ENCODE measurements around the gene GJB5.

DNA sequence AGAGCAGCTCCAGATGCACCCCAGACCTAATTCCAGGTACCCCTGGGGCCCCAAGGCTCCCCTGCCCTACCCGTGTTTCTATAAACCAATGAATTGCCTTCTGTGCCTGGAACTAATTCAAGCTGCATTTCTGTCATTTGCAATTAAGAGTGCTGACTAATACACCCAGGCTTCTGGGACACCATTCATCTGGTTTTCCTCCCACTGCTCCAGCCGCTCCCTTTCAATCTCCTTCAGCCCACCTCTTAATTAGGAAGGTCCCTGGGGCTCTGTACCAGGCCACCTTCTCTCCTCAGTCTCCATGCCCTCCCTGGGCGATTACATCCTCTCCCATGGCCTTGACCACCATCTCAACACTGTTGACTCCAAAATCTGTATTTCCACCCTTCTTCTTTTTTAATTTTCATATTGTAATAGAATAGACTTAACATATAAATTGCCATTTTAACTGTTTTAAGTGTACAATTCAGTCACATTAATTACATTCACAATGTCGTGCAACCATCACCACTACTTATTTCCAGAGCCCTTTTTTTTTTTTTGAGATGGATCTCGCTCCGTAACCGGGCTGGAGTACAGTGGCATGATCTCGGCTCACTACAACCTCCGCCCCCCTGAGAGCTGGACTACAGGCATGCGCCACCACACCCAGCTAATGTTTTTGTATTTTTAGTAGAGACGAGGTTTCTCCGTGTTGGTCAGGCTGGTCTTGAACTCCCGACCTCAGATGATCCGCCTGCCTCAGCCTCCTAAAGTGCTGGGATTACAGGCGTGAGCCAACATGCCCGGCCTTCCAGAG lies 16.9 kb downstream of the GJB5 start:
- TF ChIP-seq CTCF (conservative IDR thresholded peaks at IDR 0.05 in 1 of 2, IDR thresholded peaks at IDR 0.05 in 1 of 2; ENCODE audit: extremely low read depth in 1 of 2, insufficient read depth in 1 of 2, low read depth in 1 of 2, low read length in 2 of 2) (no peak), EZH2 (IDR thresholded peaks at IDR 0.05; ENCODE audit: borderline replicate concordance, low read length) (no peak)
